Vagina (tissue), 2 donors: ENCODE results near the gene PARD3. TPM values are rescaled to one million over a fixed set of nuclear protein-coding genes. Genes with fewer than 3 reads are reported as not detected.

Experiments
- DNase-seq, 2 donors: peaks; one replicate each; pipeline ENCODE4 v3.0.0-alpha.2; 2017; ENCODE audit errors: extremely low spot score in 2 of 2
- H3K27ac ChIP-seq: fragments of 200-600 bp; sonication (generic); one replicate; pipeline ENCODE4 v1.5.1; 2019
- H3K27me3 ChIP-seq: fragments of 200-600 bp; sonication (generic); one replicate; pipeline ENCODE4 v1.5.1; 2019
- H3K36me3 ChIP-seq, 2 donors: fragments of 200-600 bp; sonication (generic); one replicate each; pipeline ENCODE4 v1.5.1; 2017 to 2019
- H3K4me1 ChIP-seq: fragments of 200-600 bp; sonication (generic); one replicate; pipeline ENCODE4 v1.5.1; 2019
- H3K4me3 ChIP-seq, 2 donors: fragments of 200-600 bp; sonication (generic); 1 replicate in 1 of 2; 2 replicates in 1 of 2; pipeline ENCODE4 v1.5.1; 2016 to 2019
- H3K9me3 ChIP-seq: fragments of 200-600 bp; sonication (generic); one replicate; pipeline ENCODE4 v1.5.1; 2019
- CTCF ChIP-seq, 3 experiments: fragments of 450-650 bp in 2 of 3; fragments of 200-600 bp in 1 of 3; sonication (generic) in 1 of 3; IDR thresholded peaks; one replicate each; pipeline ENCODE4 v1.5.1; 2017 to 2019; ENCODE audit warnings: antibody characterized with exemption in 3 of 3, mild to moderate bottlenecking in 2 of 3, moderate library complexity in 2 of 3
- POLR2A ChIP-seq, 2 donors: fragments of 450-650 bp; IDR thresholded peaks; one replicate each; pipeline ENCODE4 v1.6.1; 2017; ENCODE audit warnings: antibody characterized with exemption in 2 of 2, mild to moderate bottlenecking in 2 of 2, moderate library complexity in 2 of 2
- POLR2AphosphoS5 ChIP-seq, 2 donors: sonication (generic); formaldehyde crosslinking; IDR thresholded peaks; one replicate each; pipeline ENCODE4 v1.9.0; 2017; ENCODE audit warnings: antibody characterized with exemption in 2 of 2, mild to moderate bottlenecking in 2 of 2, low read depth in 1 of 2; ENCODE audit not compliant: insufficient read depth in 1 of 2
- intact Hi-C: fragments of 100-400 bp; cut with DNase I; formaldehyde crosslinking; loops from one replicate; pipeline ENCODE4 v1.15.1; 2023
- total RNA-seq: library from RNA; depleted of rRNA; stranded (reverse); fragments of >200 nt; gene quantifications from one replicate; pipeline ENCODE4 v1.2.3, GENCODE V29; 2016

The PARD3 gene
- total RNA-seq, 1 donor from 2014 or later = 95.5 TPM

GRCh38 chr10:34186745-34187144, 628.4 kb downstream of the PARD3 start:
- intact Hi-C loops = no loop called here

GRCh38 chr10:34185998-34186397, 629.1 kb downstream of the PARD3 start:
- Histone ChIP-seq H3K9me3 (no peaks in the 10 kb centered on the region), H3K4me3 (no peak overlapping the region), H3K36me3 (no peaks in the 10 kb centered on the region), H3K27me3 (no peaks in the 10 kb centered on the region), H3K4me1 (no peaks in the 10 kb centered on the region), H3K27ac (no peak overlapping the region)
- TF ChIP-seq POLR2A (IDR thresholded peaks at IDR 0.05) = no peak
- no peak for TF ChIP-seq CTCF (IDR thresholded peaks at IDR 0.05)
- TF ChIP-seq POLR2AphosphoS5 (IDR thresholded peaks at IDR 0.05; ENCODE audit: insufficient read depth in 1 of 2, low read depth in 1 of 2) = no peak
- no peak for DNase-seq
- intact Hi-C loops = no loop called here

More at GRCh38 chr10:34186745-34187144, 628.4 kb downstream of the PARD3 start:
- H3K4me1 ChIP-seq = no peaks in the 10 kb centered on the region
- no peak overlapping the region for H3K4me3 ChIP-seq
- no peaks in the 10 kb centered on the region for H3K36me3 ChIP-seq
- H3K27me3 ChIP-seq = no peaks in the 10 kb centered on the region
- no peaks in the 10 kb centered on the region for H3K9me3 ChIP-seq
- DNase-seq = no peak
- H3K27ac ChIP-seq = no peak overlapping the region
- TF ChIP-seq CTCF (IDR thresholded peaks at IDR 0.05) (no peak), POLR2A (IDR thresholded peaks at IDR 0.05) (no peak), POLR2AphosphoS5 (IDR thresholded peaks at IDR 0.05; ENCODE audit: insufficient read depth in 1 of 2, low read depth in 1 of 2) (no peak)

GRCh38 chr10:34184939-34185386, 630.1 kb downstream of the PARD3 start:
- no peak overlapping the region for H3K27ac ChIP-seq
- no peaks in the 10 kb centered on the region for H3K9me3 ChIP-seq
- no peak for DNase-seq
- H3K27me3 ChIP-seq = no peaks in the 10 kb centered on the region
- H3K4me1 ChIP-seq = no peaks in the 10 kb centered on the region
- H3K4me3 ChIP-seq = no peak overlapping the region
- TF ChIP-seq POLR2A (IDR thresholded peaks at IDR 0.05) = no peak
- no peak for TF ChIP-seq CTCF (IDR thresholded peaks at IDR 0.05)
- intact Hi-C loops = no loop called here
- no peaks in the 10 kb centered on the region for H3K36me3 ChIP-seq

GRCh38 chr10:34184397-34184796, 630.7 kb downstream of the PARD3 start:
- no peaks in the 10 kb centered on the region for H3K27me3 ChIP-seq
- no peaks in the 10 kb centered on the region for H3K36me3 ChIP-seq
- H3K27ac ChIP-seq = no peak overlapping the region
- no peak overlapping the region for H3K4me3 ChIP-seq
- no peaks in the 10 kb centered on the region for H3K4me1 ChIP-seq
- TF ChIP-seq POLR2AphosphoS5 (IDR thresholded peaks at IDR 0.05; ENCODE audit: insufficient read depth in 1 of 2, low read depth in 1 of 2) (no peak), POLR2A (IDR thresholded peaks at IDR 0.05) (no peak), CTCF (IDR thresholded peaks at IDR 0.05) (no peak)
- intact Hi-C loops = no loop called here
- DNase-seq = no peak
- no peaks in the 10 kb centered on the region for H3K9me3 ChIP-seq

GRCh38 chr10:34183016-34183796, 631.9 kb downstream of the PARD3 start:
- no peaks in the 10 kb centered on the region for H3K36me3 ChIP-seq
- DNase-seq = no peak
- no peaks in the 10 kb centered on the region for H3K4me1 ChIP-seq
- H3K9me3 ChIP-seq = no peaks in the 10 kb centered on the region
- H3K4me3 ChIP-seq = no peak overlapping the region
- no peak overlapping the region for H3K27ac ChIP-seq
- intact Hi-C loops = no loop called here
- no peak for TF ChIP-seq CTCF (IDR thresholded peaks at IDR 0.05)
- H3K27me3 ChIP-seq = no peaks in the 10 kb centered on the region
